CD4-positive, alpha-beta T cell (primary cell): Measurements from ENCODE around the gene DUS1L. TPM values are rescaled to one million over a fixed set of nuclear protein-coding genes. Genes with fewer than 3 reads are reported as not detected.

Source experiments
- ATAC-seq: fragments of 200-7000 bp; cut with Tn5 transposase; one replicate; pipeline ENCODE4 v1.10.0; 2022; ENCODE audit warnings: mild to moderate bottlenecking; ENCODE audit not compliant: poor library complexity
- CTCF ChIA-PET: fragments of 350-600 bp; sonication (Branson Sonifier 250); formaldehyde crosslinking; loops from one replicate; lab custom pipeline; 2021; ENCODE audit warnings: antibody characterized with exemption, inconsistent platforms; lab: Charles Lee
- POLR2A ChIA-PET: fragments of 350-600 bp; sonication (Branson Sonifier 250); formaldehyde crosslinking; loops from one replicate; lab custom pipeline; 2021; ENCODE audit warnings: antibody characterized with exemption, inconsistent platforms; lab: Charles Lee
- DNase-seq, 14 experiments: peaks; one replicate each; pipeline ENCODE4 v3.0.0-alpha.2; 2013 to 2020; ENCODE audit warnings: mixed read lengths in 2 of 14
- H3K27ac ChIP-seq, 2 donors: one replicate each; pipeline versions ENCODE4 v1.5.1 to v1.7.0; 2013; ENCODE audit warnings: low read length in 2 of 2, low read depth in 1 of 2, mild to moderate bottlenecking in 1 of 2
- H3K27me3 ChIP-seq, 2 experiments: 1 replicate in 1 of 2; 2 replicates in 1 of 2; pipeline versions ENCODE4 v1.6.1 to v1.7.0; 2013; ENCODE audit warnings: low read length in 2 of 2, control low read depth in 1 of 2, mild to moderate bottlenecking in 1 of 2, moderate library complexity in 1 of 2; ENCODE audit not compliant: insufficient read depth in 2 of 2, control insufficient read depth in 1 of 2
- H3K36me3 ChIP-seq: one replicate; pipeline ENCODE4 v1.6.1; 2013; ENCODE audit warnings: low read length, control low read depth; ENCODE audit not compliant: insufficient read depth
- H3K4me1 ChIP-seq: one replicate; pipeline ENCODE4 v1.6.1; 2013; ENCODE audit warnings: low read length, control low read depth; ENCODE audit not compliant: insufficient read depth
- H3K4me3 ChIP-seq: one replicate; pipeline ENCODE4 v1.5.1; 2013; ENCODE audit warnings: mild to moderate bottlenecking, low read length, moderate library complexity
- H3K9me3 ChIP-seq, 2 experiments: 1 replicate in 1 of 2; 2 replicates in 1 of 2; pipeline versions ENCODE4 v1.6.1 to v1.7.0; 2013; ENCODE audit warnings: low read length in 2 of 2, mild to moderate bottlenecking in 2 of 2, control low read depth in 1 of 2, moderate library complexity in 1 of 2; ENCODE audit not compliant: control insufficient read depth in 1 of 2, insufficient read depth in 1 of 2
- H3K27ac Mint-ChIP-seq: one replicate; pipeline ENCODE4 v1.8.0; 2020; ENCODE audit warnings: mixed read lengths
- H3K27me3 Mint-ChIP-seq: one replicate; pipeline ENCODE4 v1.8.0; 2021; ENCODE audit warnings: mixed read lengths
- H3K36me3 Mint-ChIP-seq: one replicate; pipeline ENCODE4 v1.8.0; 2021; ENCODE audit warnings: low read depth, mixed read lengths
- H3K4me1 Mint-ChIP-seq: one replicate; pipeline ENCODE4 v1.8.0; 2021; ENCODE audit warnings: low read depth, mixed read lengths
- H3K4me3 Mint-ChIP-seq: one replicate; pipeline ENCODE4 v1.8.0; 2020; ENCODE audit warnings: mild to moderate bottlenecking, mixed read lengths
- H3K9me3 Mint-ChIP-seq: one replicate; pipeline ENCODE4 v1.8.0; 2020; ENCODE audit warnings: mixed read lengths
- intact Hi-C, 2 experiments: fragments of 100-400 bp; cut with DNase I in 1 of 2; cut with micrococcal nuclease in 1 of 2; formaldehyde crosslinking; loops; one replicate each; pipeline versions ENCODE4 v1.15.1 to v1.9.0; 2023 to 2025; cut with DNase I, micrococcal nuclease
- total RNA-seq, 174 experiments: library from RNA in 2 of 174; stranded (reverse) in 2 of 174; gene quantifications; one replicate each; pipeline ENCODE4 v1.2.3 and lab custom pipeline; 2021 to 2026
- TF ChIP-seq, protein P1 (sequence below): fragments of 200-600 bp; IDR thresholded peaks from one replicate; pipeline ENCODE4 v1.8.0; 2022; ENCODE audit warnings: antibody characterized with exemption, mild to moderate bottlenecking

Gene DUS1L
- total RNA-seq, 2 experiments from 2014 or later = 160 to 163 TPM

DNA sequence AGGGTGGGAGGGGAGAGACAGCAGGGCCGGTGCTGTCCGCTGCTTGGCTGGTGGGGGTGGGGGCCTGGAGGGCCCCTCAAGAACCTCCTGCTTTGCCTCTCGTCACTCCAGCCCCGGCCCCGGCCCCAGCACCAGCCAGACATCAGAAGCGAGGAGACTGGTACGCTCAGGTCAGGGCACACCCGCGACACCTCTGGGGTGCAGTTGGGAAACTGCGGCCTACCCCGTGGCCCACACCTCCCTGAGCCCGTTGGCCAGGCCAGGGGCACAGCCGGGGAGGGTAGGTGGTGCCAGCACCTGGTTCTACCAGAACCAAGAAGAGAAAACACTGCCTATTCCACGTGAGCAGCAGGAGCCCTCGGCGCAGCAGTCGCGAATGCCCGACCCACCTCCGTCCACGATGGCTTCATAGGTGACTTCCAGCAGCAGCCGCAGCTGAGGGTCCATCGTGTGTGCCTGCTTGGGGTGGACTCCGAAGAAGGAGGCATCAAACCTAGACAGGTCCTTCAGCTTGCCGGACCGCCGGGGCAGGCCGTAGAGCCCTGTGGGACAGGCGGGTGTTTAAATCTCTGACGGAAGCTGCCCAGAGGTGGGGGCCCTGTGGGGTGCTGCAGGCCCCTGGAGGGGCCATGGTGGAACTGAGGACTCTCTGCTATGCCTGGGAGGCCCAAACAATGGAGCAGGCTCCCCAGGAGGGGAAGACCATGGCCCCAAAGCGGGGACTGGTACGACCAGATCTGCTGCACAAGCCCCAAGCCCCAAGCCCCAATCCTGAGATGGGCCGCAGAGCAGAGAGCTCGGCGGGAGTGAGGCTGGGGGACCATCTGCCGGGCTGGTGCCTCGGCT lies 29.6 kb upstream of the DUS1L start:
- H3K36me3 ChIP-seq = peaks cover 53% of the 10 kb centered on the region
- ChIA-PET POLR2A (no interaction called here), CTCF (no interaction called here)
- no peak for ATAC-seq
- DNase-seq = peak in 1 of 14 experiments; percentile 33
- no peaks in the 10 kb centered on the region for H3K27me3 ChIP-seq
- H3K9me3 ChIP-seq = no peaks in the 10 kb centered on the region
- Mint-ChIP-seq H3K4me3 (peak overlapping the region; percentile 78), H3K27ac (peak overlapping the region; percentile 53), H3K27me3 (no peaks in the 10 kb centered on the region), H3K4me1 (peaks cover 3% of the 10 kb centered on the region), H3K36me3 (peaks cover 19% of the 10 kb centered on the region), H3K9me3 (no peaks in the 10 kb centered on the region)
- peaks cover 28% of the 10 kb centered on the region for H3K4me1 ChIP-seq
- no peak overlapping the region for H3K27ac ChIP-seq
- no peak overlapping the region for H3K4me3 ChIP-seq
- TF ChIP-seq, protein P1, sequence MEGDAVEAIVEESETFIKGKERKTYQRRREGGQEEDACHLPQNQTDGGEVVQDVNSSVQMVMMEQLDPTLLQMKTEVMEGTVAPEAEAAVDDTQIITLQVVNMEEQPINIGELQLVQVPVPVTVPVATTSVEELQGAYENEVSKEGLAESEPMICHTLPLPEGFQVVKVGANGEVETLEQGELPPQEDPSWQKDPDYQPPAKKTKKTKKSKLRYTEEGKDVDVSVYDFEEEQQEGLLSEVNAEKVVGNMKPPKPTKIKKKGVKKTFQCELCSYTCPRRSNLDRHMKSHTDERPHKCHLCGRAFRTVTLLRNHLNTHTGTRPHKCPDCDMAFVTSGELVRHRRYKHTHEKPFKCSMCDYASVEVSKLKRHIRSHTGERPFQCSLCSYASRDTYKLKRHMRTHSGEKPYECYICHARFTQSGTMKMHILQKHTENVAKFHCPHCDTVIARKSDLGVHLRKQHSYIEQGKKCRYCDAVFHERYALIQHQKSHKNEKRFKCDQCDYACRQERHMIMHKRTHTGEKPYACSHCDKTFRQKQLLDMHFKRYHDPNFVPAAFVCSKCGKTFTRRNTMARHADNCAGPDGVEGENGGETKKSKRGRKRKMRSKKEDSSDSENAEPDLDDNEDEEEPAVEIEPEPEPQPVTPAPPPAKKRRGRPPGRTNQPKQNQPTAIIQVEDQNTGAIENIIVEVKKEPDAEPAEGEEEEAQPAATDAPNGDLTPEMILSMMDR = no peak
- intact Hi-C loops = loop anchor here in 1 of 2 experiments (5.0 to 10.0 kb wide), 2 partner anchors 43 to 1990 kb away; partner anchors contain the start of genes GAA, GPS1 and RFNG

DNA sequence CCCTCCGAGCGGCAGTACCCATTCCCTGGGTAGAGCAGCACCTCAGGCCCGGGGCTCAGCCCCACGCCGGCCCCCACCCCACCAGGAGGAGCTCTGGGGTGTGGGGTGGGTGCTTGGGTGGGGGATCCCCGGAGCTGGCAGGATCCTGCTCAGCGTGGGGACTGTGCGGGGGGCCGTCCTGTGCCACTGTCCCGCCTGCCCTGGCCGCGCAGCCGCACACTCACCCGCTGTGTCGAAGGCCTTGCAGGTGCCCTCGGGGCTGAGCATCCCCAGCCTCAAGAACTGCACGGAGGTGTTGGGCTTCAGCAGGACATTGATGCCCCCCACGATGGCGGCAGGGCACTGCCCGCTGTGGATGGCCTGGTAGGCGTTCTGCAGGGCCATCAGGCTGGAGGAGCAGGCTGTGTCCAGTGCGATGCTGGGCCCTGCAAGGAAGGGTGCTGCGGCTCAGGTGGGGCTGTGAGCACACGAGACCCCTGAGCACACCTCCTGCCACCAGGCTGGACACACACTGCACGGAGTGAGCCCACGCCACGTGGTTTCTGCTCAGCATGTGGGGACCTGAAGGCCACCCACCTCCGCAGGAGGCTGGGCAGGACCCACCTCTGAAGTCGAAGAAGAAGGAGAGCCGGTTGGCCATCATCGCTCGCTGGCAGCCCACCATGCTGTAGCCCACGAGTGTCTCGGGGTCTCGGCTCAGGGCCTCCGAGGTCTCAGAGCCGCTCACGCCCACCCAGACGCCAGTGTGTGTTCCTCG lies 27.6 kb upstream of the DUS1L start:
- Histone ChIP-seq H3K27me3 (no peaks in the 10 kb centered on the region), H3K9me3 (no peaks in the 10 kb centered on the region), H3K27ac (no peak overlapping the region), H3K36me3 (peaks cover 72% of the 10 kb centered on the region), H3K4me1 (peaks cover 17% of the 10 kb centered on the region), H3K4me3 (no peak overlapping the region)
- ATAC-seq (no peak), DNase-seq (peak in 1 of 14 experiments; percentile 28)
- TF ChIP-seq, protein P1 = no peak
- no peaks in the 10 kb centered on the region for H3K9me3 Mint-ChIP-seq
- CTCF ChIA-PET = no interaction called here
- intact Hi-C loops = loop anchor here in 1 of 2 experiments (10.0 kb wide), 1 partner anchor 1988 kb away; the partner anchor contains the start of gene GAA
- no peak overlapping the region for H3K4me3 Mint-ChIP-seq
- peaks cover 3% of the 10 kb centered on the region for H3K4me1 Mint-ChIP-seq
- H3K27ac Mint-ChIP-seq = no peak overlapping the region
- peaks cover 20% of the 10 kb centered on the region for H3K36me3 Mint-ChIP-seq
- no peaks in the 10 kb centered on the region for H3K27me3 Mint-ChIP-seq
- POLR2A ChIA-PET = no interaction called here

DNA sequence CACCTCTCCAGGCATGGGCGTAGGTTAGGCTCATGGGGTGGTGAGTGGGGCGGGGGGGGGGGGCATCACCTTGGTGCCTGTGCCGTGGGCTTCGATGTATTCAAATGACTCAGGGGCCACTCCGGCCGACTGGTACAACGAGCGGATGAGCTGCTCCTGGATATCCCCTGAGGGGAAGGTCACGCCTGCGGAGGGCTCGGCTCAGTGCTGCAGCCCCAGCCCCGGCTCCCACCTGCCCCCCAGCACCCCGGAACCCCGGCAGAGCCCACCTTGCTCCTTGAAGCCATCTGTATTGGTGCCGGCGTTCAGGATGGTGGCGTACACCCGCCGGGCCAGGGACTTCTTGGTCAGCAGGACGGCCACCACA lies 27.0 kb upstream of the DUS1L start:
- intact Hi-C loops = loop anchor here in 1 of 2 experiments (10.0 kb wide), 1 partner anchor 1988 kb away; the partner anchor contains the start of gene GAA
- no peak overlapping the region for H3K4me3 Mint-ChIP-seq
- H3K27ac Mint-ChIP-seq = no peak overlapping the region
- H3K27me3 Mint-ChIP-seq = no peaks in the 10 kb centered on the region
- Histone ChIP-seq H3K27ac (no peak overlapping the region), H3K4me3 (no peak overlapping the region), H3K27me3 (no peaks in the 10 kb centered on the region), H3K36me3 (peaks cover 78% of the 10 kb centered on the region), H3K4me1 (peaks cover 17% of the 10 kb centered on the region), H3K9me3 (no peaks in the 10 kb centered on the region)
- H3K4me1 Mint-ChIP-seq = peaks cover 3% of the 10 kb centered on the region
- ATAC-seq (no peak), DNase-seq (no peak)
- H3K36me3 Mint-ChIP-seq = peaks cover 20% of the 10 kb centered on the region
- TF ChIP-seq, protein P1 = no peak
- ChIA-PET CTCF (no interaction called here), POLR2A (no interaction called here)
- H3K9me3 Mint-ChIP-seq = no peaks in the 10 kb centered on the region
